PC-3 (cell line): Measurements from ENCODE around the gene HPX. TPM values are rescaled to one million over a fixed set of nuclear protein-coding genes. Genes with fewer than 3 reads are reported as not detected.

ENCODE experiments used
- ATAC-seq: fragments of 200-7000 bp; cut with Tn5 transposase; 2 replicates; pipeline ENCODE4 v1.9.1; 2020; ENCODE audit warnings: mild to moderate bottlenecking, moderate library complexity
- BruUV-seq: library from RNA; stranded (reverse); fragments of 400-500 nt; replicated peaks from 2 replicates; lab custom pipeline; 2021; lab: Mats Ljungman, UMichigan
- CTCF ChIA-PET: fragments of 300-600 bp; sonication (Branson Sonifier 250); formaldehyde crosslinking; loops from one replicate; lab custom pipeline; 2022; ENCODE audit warnings: antibody characterized with exemption; lab: Charles Lee
- POLR2A ChIA-PET: fragments of 300-600 bp; sonication (Branson Sonifier 250); formaldehyde crosslinking; loops from one replicate; lab custom pipeline; 2022; ENCODE audit warnings: antibody characterized with exemption; ENCODE audit not compliant: unreplicated experiment; lab: Charles Lee
- DNase-seq: peaks from one replicate; pipeline ENCODE4 v3.0.0-alpha.2; 2015
- H2AFZ ChIP-seq: fragments of 300-600 bp; sonication (generic); 2 replicates; pipeline ENCODE4 v1.6.0; 2016; ENCODE audit warnings: antibody characterized with exemption, low read length
- H3F3A ChIP-seq: fragments of 300-600 bp; sonication (generic); one replicate; pipeline ENCODE4 v1.6.0; 2017; ENCODE audit warnings: antibody characterized with exemption, low read length, control low read depth, mild to moderate bottlenecking; ENCODE audit not compliant: unreplicated experiment
- H3K27ac ChIP-seq: fragments of 300-600 bp; sonication (generic); 2 replicates; pipeline ENCODE4 v1.5.1; 2016; ENCODE audit warnings: mild to moderate bottlenecking, low read length
- H3K27me3 ChIP-seq: fragments of 300-600 bp; sonication (generic); 2 replicates; pipeline ENCODE4 v1.6.1; 2016; ENCODE audit warnings: low read length, mixed read lengths
- H3K36me3 ChIP-seq: fragments of 300-600 bp; sonication (generic); 2 replicates; pipeline ENCODE4 v1.6.1; 2016; ENCODE audit warnings: low read depth, mixed run types, low read length, mixed read lengths
- H3K4me1 ChIP-seq: fragments of 300-600 bp; sonication (generic); 2 replicates; pipeline ENCODE4 v1.5.1; 2016; ENCODE audit warnings: low read length; ENCODE audit not compliant: insufficient read depth
- H3K4me2 ChIP-seq: fragments of 300-600 bp; sonication (generic); 2 replicates; pipeline ENCODE4 v1.6.0; 2016; ENCODE audit warnings: low read length
- H3K4me3 ChIP-seq: fragments of 300-600 bp; sonication (generic); 2 replicates; pipeline ENCODE4 v1.5.1; 2016; ENCODE audit warnings: mild to moderate bottlenecking, low read length, mixed read lengths
- H3K79me2 ChIP-seq: fragments of 300-600 bp; sonication (generic); 2 replicates; pipeline ENCODE4 v1.6.1; 2017; ENCODE audit warnings: low read length, mixed read lengths
- H3K9ac ChIP-seq: fragments of 300-600 bp; sonication (generic); 2 replicates; pipeline ENCODE4 v1.6.0; 2016; ENCODE audit warnings: mild to moderate bottlenecking, low read length
- H3K9me2 ChIP-seq: fragments of 300-600 bp; sonication (generic); replicated peaks from 2 replicates; pipeline ENCODE4 v1.6.1; 2016; ENCODE audit warnings: mixed run types, low read length, mixed read lengths
- H3K9me3 ChIP-seq: fragments of 300-600 bp; sonication (generic); 2 replicates; pipeline ENCODE4 v1.6.1; 2016; ENCODE audit warnings: low read length, mixed read lengths
- H4K20me1 ChIP-seq: fragments of 300-600 bp; sonication (generic); 2 replicates; pipeline ENCODE4 v1.6.1; 2016; ENCODE audit warnings: low read length, mixed read lengths
- EZH2 ChIP-seq: fragments of 300-600 bp; sonication (generic); IDR thresholded peaks from one replicate; pipeline ENCODE4 v1.6.1; 2017; ENCODE audit warnings: antibody characterized with exemption, mild to moderate bottlenecking, low read length; ENCODE audit not compliant: unreplicated experiment
- EZH2phosphoT487 ChIP-seq: fragments of 300-600 bp; sonication (generic); IDR thresholded peaks from 2 replicates; pipeline ENCODE4 v1.6.1; 2018; ENCODE audit warnings: mild to moderate bottlenecking, antibody characterized with exemption, low read length, borderline replicate concordance
- intact Hi-C: fragments of 100-400 bp; cut with micrococcal nuclease; formaldehyde crosslinking; loops from 2 replicates; pipeline ENCODE4 v1.9.0; 2023
- total RNA-seq: library from RNA; depleted of rRNA; stranded (reverse); fragments of >200 nt; gene quantifications from 2 replicates; pipeline ENCODE4 v1.2.3, GENCODE V29; 2014
- TF ChIP-seq, protein P1 (sequence below): fragments of 300-600 bp; sonication (generic); conservative IDR thresholded peaks from 2 replicates; pipeline ENCODE4 v1.5.1; 2017; ENCODE audit warnings: antibody characterized with exemption, low read depth, mild to moderate bottlenecking, low read length

HPX gene
- total RNA-seq, 1 experiment from 2014 or later, result 1.6 TPM

DNA sequence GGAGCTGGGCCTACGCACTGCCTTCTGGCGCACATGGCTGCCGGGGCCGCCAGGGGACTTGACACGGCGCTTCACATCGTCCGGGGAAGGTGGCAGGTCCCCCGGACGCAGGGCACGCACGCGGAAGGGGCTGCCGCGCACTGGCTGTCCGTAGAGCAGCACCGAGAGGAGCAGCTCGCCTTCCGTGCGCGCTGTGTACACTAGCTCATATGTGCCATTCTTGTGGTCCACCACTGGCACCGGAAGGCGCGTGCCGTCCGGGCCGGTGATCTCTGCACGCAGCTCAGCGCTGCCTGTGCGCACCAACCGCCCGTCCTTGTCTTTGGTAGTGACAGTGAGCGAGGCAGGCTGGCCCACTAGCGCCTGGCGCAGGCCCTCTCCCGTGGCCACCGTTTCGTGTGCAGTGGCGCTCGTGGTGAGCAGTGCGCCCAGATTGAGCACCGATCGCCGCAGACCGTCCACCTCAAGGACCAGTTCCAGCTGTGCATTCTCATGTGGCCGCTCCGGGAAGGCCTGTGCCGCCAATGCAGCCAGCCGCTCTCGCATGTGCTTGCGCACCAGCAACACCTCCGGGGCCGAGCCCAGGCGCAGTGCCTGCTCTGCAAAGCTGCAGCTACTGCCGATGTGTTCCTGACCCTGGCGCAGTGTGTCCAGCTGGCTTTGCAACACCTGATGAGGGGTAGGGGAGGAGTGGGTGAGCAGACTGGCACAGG lies 15.7 kb upstream of the HPX start:
- H3K36me3 ChIP-seq, result no peaks in the 10 kb centered on the region
- H3K4me1 ChIP-seq, result no peaks in the 10 kb centered on the region
- ATAC-seq, result no peak
- H3K27ac ChIP-seq, result no peak overlapping the region
- H3K9me2 ChIP-seq, result no peaks in the 10 kb centered on the region
- CTCF ChIA-PET, result no interaction called here
- TF ChIP-seq, protein P1, sequence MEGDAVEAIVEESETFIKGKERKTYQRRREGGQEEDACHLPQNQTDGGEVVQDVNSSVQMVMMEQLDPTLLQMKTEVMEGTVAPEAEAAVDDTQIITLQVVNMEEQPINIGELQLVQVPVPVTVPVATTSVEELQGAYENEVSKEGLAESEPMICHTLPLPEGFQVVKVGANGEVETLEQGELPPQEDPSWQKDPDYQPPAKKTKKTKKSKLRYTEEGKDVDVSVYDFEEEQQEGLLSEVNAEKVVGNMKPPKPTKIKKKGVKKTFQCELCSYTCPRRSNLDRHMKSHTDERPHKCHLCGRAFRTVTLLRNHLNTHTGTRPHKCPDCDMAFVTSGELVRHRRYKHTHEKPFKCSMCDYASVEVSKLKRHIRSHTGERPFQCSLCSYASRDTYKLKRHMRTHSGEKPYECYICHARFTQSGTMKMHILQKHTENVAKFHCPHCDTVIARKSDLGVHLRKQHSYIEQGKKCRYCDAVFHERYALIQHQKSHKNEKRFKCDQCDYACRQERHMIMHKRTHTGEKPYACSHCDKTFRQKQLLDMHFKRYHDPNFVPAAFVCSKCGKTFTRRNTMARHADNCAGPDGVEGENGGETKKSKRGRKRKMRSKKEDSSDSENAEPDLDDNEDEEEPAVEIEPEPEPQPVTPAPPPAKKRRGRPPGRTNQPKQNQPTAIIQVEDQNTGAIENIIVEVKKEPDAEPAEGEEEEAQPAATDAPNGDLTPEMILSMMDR, result no peak
- TF ChIP-seq EZH2phosphoT487 (no peak), EZH2 (no peak)
- intact Hi-C loops, result no loop called here
- H3K4me3 ChIP-seq, result no peak overlapping the region
- no peaks in the 10 kb centered on the region for H3K9me3 ChIP-seq
- no peaks in the 10 kb centered on the region for H4K20me1 ChIP-seq
- no peak overlapping the region for H2AFZ ChIP-seq
- no peak for DNase-seq
- no peak overlapping the region for H3K4me2 ChIP-seq
- H3K79me2 ChIP-seq, result no peaks in the 10 kb centered on the region
- H3K27me3 ChIP-seq, result no peaks in the 10 kb centered on the region
- POLR2A ChIA-PET, result no interaction called here
- H3K9ac ChIP-seq, result no peak overlapping the region
- no peaks in the 10 kb centered on the region for H3F3A ChIP-seq
- no TSS peak for BruUV-seq

DNA sequence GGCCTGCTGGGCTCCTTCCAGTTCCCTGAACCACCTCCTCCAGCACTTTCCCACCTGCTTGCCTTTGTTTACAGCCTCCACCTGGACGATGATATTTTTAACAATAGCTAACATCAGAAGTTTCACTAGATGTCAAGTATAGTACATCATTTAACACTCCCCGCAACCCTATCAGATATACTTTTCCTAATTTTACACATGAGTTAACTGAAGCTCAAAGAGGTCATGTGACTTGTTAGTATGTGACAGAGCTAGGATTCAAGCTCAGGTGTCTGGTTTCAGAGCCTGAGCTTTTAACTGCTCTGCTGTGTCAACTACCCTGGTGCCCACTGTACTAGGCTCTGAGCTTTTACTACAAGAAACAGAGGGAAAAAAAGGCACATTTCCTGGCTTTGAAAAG lies 14.3 kb upstream of the HPX start:
- Histone ChIP-seq H3K4me3 (no peak overlapping the region), H3K4me2 (no peak overlapping the region), H3K79me2 (no peaks in the 10 kb centered on the region), H2AFZ (no peak overlapping the region), H4K20me1 (no peaks in the 10 kb centered on the region), H3F3A (no peaks in the 10 kb centered on the region), H3K9ac (no peak overlapping the region), H3K9me2 (no peaks in the 10 kb centered on the region), H3K4me1 (no peaks in the 10 kb centered on the region), H3K27ac (no peak overlapping the region), H3K27me3 (no peaks in the 10 kb centered on the region), H3K36me3 (no peaks in the 10 kb centered on the region), H3K9me3 (no peaks in the 10 kb centered on the region)
- TF ChIP-seq EZH2phosphoT487 (no peak), EZH2 (no peak)
- TF ChIP-seq, protein P1, result no peak
- ChIA-PET POLR2A (no interaction called here), CTCF (no interaction called here)
- ATAC-seq (no peak), DNase-seq (no peak)
- intact Hi-C loops, result no loop called here
- no TSS peak for BruUV-seq

DNA sequence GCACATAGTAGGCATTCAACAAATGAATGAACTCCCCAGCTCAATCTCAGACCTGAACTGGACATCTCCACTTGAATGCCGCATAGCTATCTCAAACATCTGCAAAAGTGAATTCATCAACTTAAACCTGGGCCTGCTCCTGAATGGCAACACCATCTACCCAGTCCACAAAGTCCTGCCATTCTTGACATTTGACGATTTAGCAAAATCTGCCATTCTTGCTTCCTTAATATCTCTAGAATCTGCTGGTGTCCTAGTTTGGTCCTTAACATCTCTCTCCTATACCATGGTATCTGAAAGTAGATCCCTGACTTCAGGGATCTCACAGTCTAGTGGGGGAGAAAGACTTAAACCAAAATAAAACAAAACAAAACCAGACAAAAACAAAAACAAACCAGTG lies 12.4 kb upstream of the HPX start:
- no TSS peak for BruUV-seq
- H3K27ac ChIP-seq, result no peak overlapping the region
- no peaks in the 10 kb centered on the region for H3K9me2 ChIP-seq
- no peaks in the 10 kb centered on the region for H4K20me1 ChIP-seq
- no peak overlapping the region for H3K4me3 ChIP-seq
- no peaks in the 10 kb centered on the region for H3K27me3 ChIP-seq
- H2AFZ ChIP-seq, result no peak overlapping the region
- TF ChIP-seq EZH2 (no peak), EZH2phosphoT487 (no peak)
- TF ChIP-seq, protein P1, result no peak
- no peak for ATAC-seq
- H3K36me3 ChIP-seq, result no peaks in the 10 kb centered on the region
- no peaks in the 10 kb centered on the region for H3K4me1 ChIP-seq
- no peaks in the 10 kb centered on the region for H3K79me2 ChIP-seq
- DNase-seq, result no peak
- intact Hi-C loops, result no loop called here
- ChIA-PET POLR2A (no interaction called here), CTCF (no interaction called here)
- H3K4me2 ChIP-seq, result no peak overlapping the region
- no peaks in the 10 kb centered on the region for H3K9me3 ChIP-seq
- H3K9ac ChIP-seq, result no peak overlapping the region
- H3F3A ChIP-seq, result no peaks in the 10 kb centered on the region
